HS-27A (cell line): ENCODE measurements around the gene IRAK2.

Experiments used
- DNase-seq: peaks from one replicate; pipeline ENCODE4 v3.0.0-alpha.2; 2012; ENCODE audit warnings: low read depth, missing footprints

The IRAK2 gene

DNA sequence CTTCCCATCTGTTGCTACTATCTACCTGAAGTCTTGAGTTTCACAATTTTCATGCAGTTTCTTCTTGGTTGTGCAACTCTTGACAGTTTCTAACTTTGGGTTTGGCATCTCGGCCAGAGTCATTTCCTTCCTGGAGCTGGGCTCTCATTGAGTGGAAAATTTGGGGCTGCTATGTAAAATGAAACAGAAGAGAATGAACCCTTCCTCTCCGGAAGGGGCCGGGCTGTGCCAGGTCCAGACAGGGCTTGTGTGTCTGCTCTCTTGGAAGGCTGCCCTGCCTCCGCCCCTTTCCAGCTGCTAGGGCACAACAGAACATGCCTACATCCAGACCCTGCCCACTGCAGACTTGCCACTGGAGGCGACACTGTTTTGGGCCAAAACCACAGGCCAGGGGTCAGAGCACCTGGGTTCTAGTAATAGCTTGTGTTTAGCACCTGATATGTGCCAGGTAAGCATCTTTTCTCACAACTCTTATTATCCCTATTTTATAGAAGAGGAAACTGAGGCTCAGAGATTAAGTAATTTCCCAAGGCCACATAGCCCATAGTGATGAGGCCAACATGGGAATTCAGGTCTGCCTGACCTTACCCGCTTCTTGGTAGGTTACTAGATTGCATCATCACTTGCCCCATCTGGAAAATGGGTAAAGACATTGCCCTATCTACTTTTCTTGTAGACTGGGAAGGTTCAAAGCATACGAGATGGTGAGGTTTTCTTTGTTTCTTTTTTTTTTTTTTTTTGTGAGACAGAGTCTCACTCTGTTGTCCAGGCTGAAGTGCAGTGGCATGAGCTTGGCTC, 25.0 kb downstream of the IRAK2 start:
- no peak for DNase-seq

- peak; percentile 39 for DNase-seq
Observed at GRCh38 chr3:10192953-10193691, 28.4 kb downstream of the IRAK2 start.

GRCh38 chr3:10193692-10194327, 29.1 kb downstream of the IRAK2 start:
- no peak for DNase-seq

GRCh38 chr3:10194328-10195071, 29.8 kb downstream of the IRAK2 start:
- DNase-seq = no peak

GRCh38 chr3:10195366-10196089, 30.8 kb downstream of the IRAK2 start:
- no peak for DNase-seq

DNA sequence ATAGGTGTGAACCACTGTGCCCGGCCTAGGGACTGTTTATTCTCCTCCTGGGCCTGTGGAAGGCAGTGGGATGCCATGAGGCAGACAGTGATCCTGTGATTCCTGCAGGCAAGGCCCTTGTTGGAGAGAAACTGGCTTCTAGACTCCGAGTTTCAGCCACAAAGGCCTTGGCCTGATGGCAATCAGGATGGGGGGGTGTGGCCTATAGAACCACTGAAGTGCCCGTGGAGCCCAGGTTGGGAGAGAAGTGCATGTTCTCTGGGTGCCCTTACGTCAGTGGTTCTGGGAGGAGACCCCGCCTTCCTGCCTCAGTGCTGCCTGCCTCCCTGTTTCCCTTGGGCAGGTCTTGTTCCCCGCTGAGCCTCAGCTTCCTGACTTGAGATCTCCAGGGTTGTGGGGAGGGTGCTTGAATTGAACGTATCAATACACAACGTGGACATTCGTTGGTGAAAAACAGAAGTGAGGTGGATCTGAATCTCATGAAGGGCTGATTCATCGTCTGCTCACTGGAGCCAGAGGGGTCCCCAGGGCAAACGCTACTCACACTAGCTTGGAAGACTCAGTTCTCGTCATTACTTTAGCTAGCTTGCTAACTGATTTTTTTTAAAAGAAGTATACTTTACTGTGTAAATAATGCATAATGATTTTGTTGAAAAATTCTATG, 31.8 kb downstream of the IRAK2 start:
- no peak for DNase-seq

DNA sequence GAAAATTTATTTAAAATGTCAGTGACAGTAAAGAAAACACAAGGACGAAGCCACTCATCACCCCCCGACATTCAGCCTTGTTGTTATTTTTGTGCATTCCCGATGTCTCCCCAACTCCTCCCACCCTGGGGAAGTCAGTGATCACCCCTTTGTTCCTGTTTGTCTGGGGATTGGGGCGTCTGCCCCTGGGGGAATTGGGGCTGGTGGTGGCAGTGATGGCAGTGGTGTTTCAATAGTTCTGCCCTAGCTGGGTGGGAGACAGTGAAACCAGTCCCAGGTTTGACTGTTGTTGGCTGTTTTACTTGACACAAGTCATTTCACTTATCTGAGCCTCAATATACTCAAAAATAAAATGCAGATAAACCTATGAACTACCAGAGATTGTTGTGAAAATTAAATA, 33.5 kb downstream of the IRAK2 start:
- no peak for DNase-seq

- DNase-seq = no peak
Observed at GRCh38 chr3:10198761-10199649, 34.3 kb downstream of the IRAK2 start.

- DNase-seq = no peak
Observed at GRCh38 chr3:10204921-10205320, 40.2 kb downstream of the IRAK2 start.

DNA sequence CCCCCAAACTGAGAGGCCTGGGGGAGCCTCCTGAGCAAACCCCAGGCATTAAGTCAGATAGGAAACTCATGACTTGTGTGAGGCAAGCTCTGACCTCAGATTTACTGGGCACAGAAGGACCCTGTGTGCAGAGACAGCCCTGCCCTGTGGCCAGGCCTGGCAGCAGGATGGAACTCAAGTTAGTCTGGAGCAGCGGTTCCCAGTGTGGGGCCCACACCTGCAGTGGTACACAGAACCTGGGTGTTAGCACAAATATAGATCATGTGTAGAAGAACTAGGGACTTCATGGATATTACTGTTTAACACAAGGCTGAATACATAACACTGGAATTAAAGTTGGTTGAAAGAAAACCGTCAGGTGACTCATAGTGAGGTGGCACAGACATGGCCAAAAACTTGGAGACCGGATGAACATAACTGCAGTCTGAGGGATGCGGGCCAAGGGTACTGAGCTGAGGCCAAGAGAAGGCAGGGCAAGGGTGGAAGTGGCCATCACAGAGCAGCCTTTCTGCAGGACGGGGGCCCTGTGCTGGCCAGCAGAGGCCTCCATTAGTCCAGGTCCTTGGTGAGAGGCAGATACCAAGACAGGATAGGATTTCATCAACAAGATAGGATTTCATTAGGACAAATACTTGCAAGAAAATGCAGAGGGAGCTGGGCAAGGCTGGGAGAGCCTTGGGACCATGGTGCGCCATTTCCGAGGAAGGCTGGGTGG, 40.9 kb downstream of the IRAK2 start:
- peak; percentile 96 for DNase-seq

DNA sequence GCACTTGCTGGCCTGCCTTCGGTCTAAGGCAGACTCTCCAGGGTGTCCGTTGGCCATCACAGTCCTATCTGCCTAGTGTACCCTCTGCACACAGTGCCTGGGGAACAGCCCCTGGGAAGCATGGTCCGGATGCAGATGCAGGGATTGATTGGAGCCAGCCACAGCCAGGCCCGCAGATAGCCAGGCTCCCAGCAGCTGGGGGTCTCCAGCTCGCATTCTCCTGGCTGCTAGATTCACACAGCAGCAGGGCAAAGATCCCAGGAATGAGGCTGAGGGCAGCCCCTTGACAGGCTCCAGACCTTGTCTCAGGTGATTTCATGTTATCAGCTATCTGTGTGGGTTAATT, 41.4 kb downstream of the IRAK2 start:
- no peak for DNase-seq

DNA sequence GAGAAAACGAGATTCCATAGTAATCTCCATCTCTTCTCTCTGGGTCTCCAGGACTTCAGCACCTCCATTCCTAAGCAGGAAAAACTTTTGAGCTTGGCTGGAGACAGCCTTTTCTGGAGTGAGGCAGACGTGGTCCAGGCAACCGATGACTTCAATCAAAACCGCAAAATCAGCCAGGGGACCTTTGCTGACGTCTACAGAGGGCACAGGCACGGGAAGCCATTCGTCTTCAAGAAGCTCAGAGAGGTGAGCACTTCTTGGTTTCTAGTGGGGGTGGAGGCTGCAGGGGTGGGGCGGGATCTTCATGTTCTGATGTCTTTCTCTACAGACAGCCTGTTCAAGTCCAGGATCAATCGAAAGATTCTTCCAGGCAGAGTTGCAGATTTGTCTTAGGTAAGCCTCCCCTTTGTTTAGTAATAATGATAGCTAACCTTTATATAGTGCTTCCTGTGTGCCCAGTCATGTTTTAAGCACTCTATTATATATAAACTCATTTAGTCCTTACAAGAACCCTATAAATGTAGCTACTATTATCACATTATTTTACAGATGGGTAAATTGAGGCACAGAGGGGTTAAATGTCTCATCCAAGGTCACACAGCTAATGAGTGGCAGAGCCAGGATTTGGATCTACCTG, 48.6 kb downstream of the IRAK2 start:
- DNase-seq = no peak

- DNase-seq = no peak
Observed at GRCh38 chr3:10215578-10216368, 51.1 kb downstream of the IRAK2 start.

- no peak for DNase-seq
Observed at GRCh38 chr3:10217359-10217758, 52.6 kb downstream of the IRAK2 start.

- no peak for DNase-seq
Observed at GRCh38 chr3:10219737-10220136, 55.0 kb downstream of the IRAK2 start.

- no peak for DNase-seq
Observed at GRCh38 chr3:10223676-10224639, 59.2 kb downstream of the IRAK2 start.
